Fibroblast of lung (primary cell): ENCODE measurements around the gene MIGA2.

Experiments
- EZH2 ChIP-seq: IDR thresholded peaks from 2 replicates; pipeline ENCODE4 v1.5.1; 2012; ENCODE audit warnings: low read length, control low read depth, mild to moderate bottlenecking; ENCODE audit errors: missing control alignments
- TF ChIP-seq, protein P1 (sequence below), 2 donors: IDR thresholded peaks in 1 of 2; conservative IDR thresholded peaks in 1 of 2; 1 replicate in 1 of 2; 2 replicates in 1 of 2; pipeline ENCODE4 v1.5.1; 2011 to 2012; ENCODE audit warnings: low read length in 2 of 2, control low read depth in 1 of 2, inconsistent platforms in 1 of 2, low read depth in 1 of 2, mild to moderate bottlenecking in 1 of 2

DNA sequence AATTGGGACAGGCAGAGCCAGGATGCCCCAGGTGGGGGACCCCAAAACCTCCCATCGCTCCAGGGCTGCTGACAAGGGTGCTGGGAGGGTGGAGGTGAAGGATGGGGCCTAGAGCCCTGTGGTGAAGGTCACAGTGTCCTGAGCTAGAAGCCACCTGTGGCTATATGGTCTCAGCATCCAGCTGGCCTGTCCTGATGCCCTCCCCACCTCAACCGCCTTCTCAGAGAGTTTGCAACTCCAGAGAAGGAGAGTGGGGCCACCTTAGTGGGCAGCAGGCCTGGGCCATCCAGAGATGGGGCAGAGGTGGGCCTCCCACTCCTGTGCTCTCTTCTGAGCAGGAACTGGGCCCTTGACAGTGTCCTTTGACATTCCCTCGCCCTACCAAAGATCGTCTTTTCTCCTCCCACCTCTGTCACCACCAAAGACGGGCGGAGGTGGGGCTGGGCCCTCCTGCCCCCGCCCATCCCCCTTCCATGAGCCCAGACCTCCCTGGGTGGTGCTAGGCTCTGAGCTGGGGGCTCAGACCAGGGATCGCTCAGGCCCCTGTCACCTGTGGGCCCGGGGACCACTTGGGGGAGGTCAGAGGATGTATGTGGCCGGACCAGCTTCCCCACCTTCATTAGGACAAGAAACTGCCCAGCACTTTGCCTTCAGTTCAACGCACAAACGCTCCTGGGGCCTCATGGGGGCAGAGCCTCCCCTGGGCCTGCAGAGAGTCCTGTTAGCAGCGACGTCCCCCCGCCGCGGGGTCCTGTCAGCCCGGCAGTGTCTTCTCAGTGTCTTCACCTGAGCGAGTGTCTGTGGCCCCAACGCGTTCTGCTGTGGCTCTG is 34.5 kb downstream of the MIGA2 start:
- TF ChIP-seq, protein P1, sequence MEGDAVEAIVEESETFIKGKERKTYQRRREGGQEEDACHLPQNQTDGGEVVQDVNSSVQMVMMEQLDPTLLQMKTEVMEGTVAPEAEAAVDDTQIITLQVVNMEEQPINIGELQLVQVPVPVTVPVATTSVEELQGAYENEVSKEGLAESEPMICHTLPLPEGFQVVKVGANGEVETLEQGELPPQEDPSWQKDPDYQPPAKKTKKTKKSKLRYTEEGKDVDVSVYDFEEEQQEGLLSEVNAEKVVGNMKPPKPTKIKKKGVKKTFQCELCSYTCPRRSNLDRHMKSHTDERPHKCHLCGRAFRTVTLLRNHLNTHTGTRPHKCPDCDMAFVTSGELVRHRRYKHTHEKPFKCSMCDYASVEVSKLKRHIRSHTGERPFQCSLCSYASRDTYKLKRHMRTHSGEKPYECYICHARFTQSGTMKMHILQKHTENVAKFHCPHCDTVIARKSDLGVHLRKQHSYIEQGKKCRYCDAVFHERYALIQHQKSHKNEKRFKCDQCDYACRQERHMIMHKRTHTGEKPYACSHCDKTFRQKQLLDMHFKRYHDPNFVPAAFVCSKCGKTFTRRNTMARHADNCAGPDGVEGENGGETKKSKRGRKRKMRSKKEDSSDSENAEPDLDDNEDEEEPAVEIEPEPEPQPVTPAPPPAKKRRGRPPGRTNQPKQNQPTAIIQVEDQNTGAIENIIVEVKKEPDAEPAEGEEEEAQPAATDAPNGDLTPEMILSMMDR (conservative IDR thresholded peaks at IDR 0.05 in 1 of 2, IDR thresholded peaks at IDR 0.05 in 1 of 2; ENCODE audit: low read depth in 1 of 2, low read length in 2 of 2), result no peak
- TF ChIP-seq EZH2, result no peak
